HepG2 (cell line): ENCODE data around the gene SRRM3. TPM values are rescaled to one million over a fixed set of nuclear protein-coding genes. Genes with fewer than 3 reads are reported as not detected.

Source experiments
- ATAC-seq: fragments of 200-7000 bp; cut with Tn5 transposase; 3 replicates; pipeline ENCODE4 v1.9.1; 2020; ENCODE audit warnings: mild to moderate bottlenecking, moderate library complexity
- BruUV-seq: library from RNA; stranded (reverse); fragments of 400-500 nt; replicated peaks from 2 replicates; lab custom pipeline; 2021; lab: Mats Ljungman, UMichigan
- CTCF ChIA-PET: fragments of 300-600 bp; formaldehyde crosslinking; extraction: SDS; loops from one replicate; lab custom pipeline; 2021; ENCODE audit warnings: low total read pairs, inconsistent platforms, low intra/inter-chr PET ratio; lab: Yijun Ruan, JAX
- POLR2A ChIA-PET: fragments of 350-600 bp; sonication (Branson Sonifier 250); formaldehyde crosslinking; loops from one replicate; lab custom pipeline; 2020; ENCODE audit warnings: antibody characterized with exemption, inconsistent platforms; lab: Yijun Ruan, JAX
- DNase-seq: peaks from one replicate; pipeline ENCODE4 v3.0.0-alpha.2; 2015; ENCODE audit warnings: low spot score
- FAIRE-seq: peaks from 3 replicates; lab custom pipeline; 2011; peaks lifted over from hg19 to GRCh38; lab: Jason Lieb, UNC
- H2AFZ ChIP-seq: one replicate; pipeline ENCODE4 v1.6.1; 2011; ENCODE audit warnings: low read length, inconsistent platforms
- H3K27ac ChIP-seq: fragments of 300-600 bp; 3 replicates; pipeline ENCODE4 v1.8.0; 2011; ENCODE audit warnings: mixed run types, mild to moderate bottlenecking, mixed read lengths, low read length, inconsistent platforms; ENCODE audit not compliant: insufficient read depth; ENCODE audit errors: extremely low read length
- H3K27me3 ChIP-seq, 2 experiments: fragments of 200-600 bp in 1 of 2; 2 replicates in 1 of 2; 3 replicates in 1 of 2; pipeline versions ENCODE4 v1.6.0 to v1.8.0; 2011; ENCODE audit warnings: low read length in 2 of 2, mild to moderate bottlenecking in 2 of 2, moderate library complexity in 2 of 2, inconsistent platforms in 1 of 2; ENCODE audit not compliant: insufficient read depth in 2 of 2, control insufficient read depth in 1 of 2
- H3K36me3 ChIP-seq, 2 experiments: fragments of 200-600 bp in 1 of 2; replicated peaks in 1 of 2; 2 replicates in 1 of 2; 3 replicates in 1 of 2; pipeline versions ENCODE4 v1.5.1 to v1.8.0; 2011; ENCODE audit warnings: low read length in 2 of 2, inconsistent platforms in 1 of 2; ENCODE audit not compliant: insufficient read depth in 2 of 2, control insufficient read depth in 1 of 2
- H3K4me1 ChIP-seq: 2 replicates; pipeline ENCODE4 v1.5.1; 2012; ENCODE audit warnings: low read length, inconsistent platforms; ENCODE audit not compliant: insufficient read depth
- H3K4me2 ChIP-seq: 2 replicates; pipeline ENCODE4 v1.6.0; 2011; ENCODE audit warnings: low read depth, low read length, inconsistent platforms
- H3K4me3 ChIP-seq, 3 experiments: fragments of 200-600 bp in 1 of 3; sonication (generic), shearing (Covaris generic) in 1 of 3; replicated peaks in 1 of 3; 2 replicates each; pipeline ENCODE4 v1.5.1; 2011 to 2016; ENCODE audit warnings: low read length in 3 of 3, inconsistent platforms in 2 of 3, low read depth in 2 of 3, mild to moderate bottlenecking in 2 of 3, control low read depth in 1 of 3, mixed read lengths in 1 of 3; ENCODE audit not compliant: insufficient read depth in 1 of 3
- H3K79me2 ChIP-seq: one replicate; pipeline ENCODE4 v1.6.1; 2011; ENCODE audit warnings: low read length, inconsistent platforms; ENCODE audit not compliant: insufficient read depth
- H3K9ac ChIP-seq: 2 replicates; pipeline ENCODE4 v1.6.0; 2011; ENCODE audit warnings: mild to moderate bottlenecking, low read depth, low read length, inconsistent platforms; ENCODE audit not compliant: insufficient read depth
- H3K9me3 ChIP-seq: 2 replicates; pipeline ENCODE4 v1.5.1; 2012; ENCODE audit warnings: mild to moderate bottlenecking, low read length
- H4K20me1 ChIP-seq: 2 replicates; pipeline ENCODE4 v1.6.0; 2011; ENCODE audit warnings: inconsistent platforms, mild to moderate bottlenecking, low read length, moderate library complexity; ENCODE audit not compliant: insufficient read depth
- CBX1 ChIP-seq: IDR thresholded peaks from one replicate; pipeline ENCODE4 v1.6.1; 2016; ENCODE audit warnings: antibody characterized with exemption, low read depth
- ELF1 ChIP-seq: sonication (generic); formaldehyde crosslinking; IDR thresholded peaks from 2 replicates; pipeline ENCODE4 v1.4.0; 2020; ENCODE audit warnings: missing genetic modification reagents
- FOSL2 ChIP-seq: sonication (generic); formaldehyde crosslinking; IDR thresholded peaks from 2 replicates; pipeline ENCODE4 v1.4.0; 2020; ENCODE audit warnings: missing genetic modification reagents
- IRX3 ChIP-seq: sonication (generic); formaldehyde crosslinking; IDR thresholded peaks from 2 replicates; pipeline ENCODE4 v1.8.1; 2023; ENCODE audit warnings: mild to moderate bottlenecking, low read depth, missing genetic modification reagents, borderline replicate concordance
- KDM2A ChIP-seq: sonication (generic); formaldehyde crosslinking; IDR thresholded peaks from 2 replicates; pipeline ENCODE4 v1.4.0; 2020; ENCODE audit warnings: low read depth, missing genetic modification reagents, borderline replicate concordance
- KDM6A ChIP-seq: IDR thresholded peaks from 2 replicates; pipeline ENCODE4 v1.6.1; 2016; ENCODE audit warnings: low read depth
- REL ChIP-seq: sonication (generic); formaldehyde crosslinking; conservative IDR thresholded peaks from 2 replicates; pipeline ENCODE4 v1.8.0; 2022; ENCODE audit warnings: mild to moderate bottlenecking, missing genetic modification reagents, moderate library complexity
- YY1 ChIP-seq: IDR thresholded peaks from 2 replicates; pipeline ENCODE4 v1.6.1; 2011; ENCODE audit warnings: low read length, low read depth, moderate library complexity, mild to moderate bottlenecking; ENCODE audit not compliant: insufficient read depth, insufficient replicate concordance
- ZBTB39 ChIP-seq: sonication (generic); formaldehyde crosslinking; IDR thresholded peaks from 2 replicates; pipeline ENCODE4 v1.5.0; 2020; ENCODE audit warnings: missing genetic modification reagents
- ZBTB46 ChIP-seq: sonication (generic); formaldehyde crosslinking; IDR thresholded peaks from 2 replicates; pipeline ENCODE4 v1.4.0; 2020; ENCODE audit warnings: mild to moderate bottlenecking, missing genetic modification reagents, borderline replicate concordance
- ZKSCAN1 ChIP-seq: fragments of 150-350 bp; IDR thresholded peaks from 2 replicates; pipeline ENCODE4 v1.6.1; 2014; ENCODE audit warnings: low read length
- ZNF12 ChIP-seq: sonication (generic); formaldehyde crosslinking; IDR thresholded peaks from 2 replicates; pipeline ENCODE4 v1.5.0; 2020; ENCODE audit warnings: missing genetic modification reagents
- ZNF281 ChIP-seq: sonication (generic); formaldehyde crosslinking; IDR thresholded peaks from 2 replicates; pipeline ENCODE4 v1.4.0; 2020; ENCODE audit warnings: missing genetic modification reagents, borderline replicate concordance
- ZNF367 ChIP-seq: sonication (generic); formaldehyde crosslinking; IDR thresholded peaks from 2 replicates; pipeline ENCODE4 v1.4.0; 2020; ENCODE audit warnings: missing genetic modification reagents, borderline replicate concordance
- ZNF496 ChIP-seq: sonication (generic); formaldehyde crosslinking; IDR thresholded peaks from 2 replicates; pipeline ENCODE4 v1.8.1; 2023; ENCODE audit warnings: mild to moderate bottlenecking, moderate library complexity, missing genetic modification reagents; ENCODE audit not compliant: insufficient replicate concordance
- WGBS: methylation state at CpG from one replicate; pipeline ENCODE4 v1.1.6; 2017; ENCODE audit warnings: low lambda C conversion rate; 5-methylcytosine and 5-hydroxymethylcytosine counted together
- in situ Hi-C: cut with HindIII; loops from 2 replicates; pipeline ENCODE4 v1.10.0; 2017; ENCODE audit warnings: low pct_unique_long_range_greater_than_20kb; ENCODE audit not compliant: extremely low pct_ligation_motif_present
- intact Hi-C: fragments of 100-400 bp; cut with micrococcal nuclease; formaldehyde crosslinking; loops from one replicate; pipeline ENCODE4 v1.10.0; 2022; ENCODE audit not compliant: unreplicated experiment
- polyA plus RNA-seq, 8 experiments: library from polyadenylated mRNA; depleted of rRNA in 3 of 8; stranded (reverse) in 7 of 8; unstranded in 1 of 8; fragments of >200 nt; fragmentation: Illumina TruSeq in 4 of 8; extraction: Trizol in 4 of 8; gene quantifications; 2 replicates each; pipeline versions ENCODE4 v1.2.1 to v1.2.3, GENCODE V29; 2011 to 2016; ENCODE audit warnings: low read depth in 4 of 8, missing spikeins in 1 of 8, mixed read lengths in 1 of 8; ENCODE audit not compliant: insufficient read depth in 1 of 8
- total RNA-seq, 5 experiments: library from RNA; depleted of rRNA; stranded (reverse); fragments of >200 nt; fragmentation: Illumina TruSeq; extraction: Trizol; gene quantifications; 2 replicates each; pipeline ENCODE4 v1.2.3, GENCODE V29; 2016; ENCODE audit warnings: low read depth in 1 of 5
- TF ChIP-seq, protein P1 (sequence below): sonication (generic); formaldehyde crosslinking; IDR thresholded peaks from 2 replicates; pipeline ENCODE4 v1.8.1; 2023; ENCODE audit warnings: mild to moderate bottlenecking, moderate library complexity, missing genetic modification reagents

The SRRM3 gene
- total and polyA plus RNA-seq, 2 of the 13 experiments (the other 11 are each of a cell fraction or from before 2014, with no cell fraction given): 0.13 to 0.54 TPM

- POLR2A ChIA-PET: no interaction called here
- Histone ChIP-seq H3K4me3 (no peak overlapping the region), H3K9ac (no peak overlapping the region), H2AFZ (no peak overlapping the region), H3K79me2 (no peaks in the 10 kb centered on the region), H3K4me1 (peaks cover 47% of the 10 kb centered on the region), H3K27ac (no peak overlapping the region), H3K27me3 (peaks cover 1% of the 10 kb centered on the region in 2 experiments; a peak in 1 of 5 replicates), H3K36me3 (no peaks in the 10 kb centered on the region), H3K9me3 (no peaks in the 10 kb centered on the region), H4K20me1 (no peaks in the 10 kb centered on the region), H3K4me2 (peak overlapping the region; percentile 25; the same call in 1 of the 2 replicates)
- FAIRE-seq (no peak), ATAC-seq (no peak), DNase-seq (no peak)
- intact Hi-C loops (no loop called here), in situ Hi-C loops (no loop called here)
- no TSS peak for BruUV-seq
- WGBS: 33% methylated on average over 9 of the region's 9 CpGs
- CTCF ChIA-PET: no interaction called here
- no peak for TF ChIP-seq YY1
- no peak for TF ChIP-seq IRX3 (CRISPR knock-in tag)
- TF ChIP-seq, protein P1, sequence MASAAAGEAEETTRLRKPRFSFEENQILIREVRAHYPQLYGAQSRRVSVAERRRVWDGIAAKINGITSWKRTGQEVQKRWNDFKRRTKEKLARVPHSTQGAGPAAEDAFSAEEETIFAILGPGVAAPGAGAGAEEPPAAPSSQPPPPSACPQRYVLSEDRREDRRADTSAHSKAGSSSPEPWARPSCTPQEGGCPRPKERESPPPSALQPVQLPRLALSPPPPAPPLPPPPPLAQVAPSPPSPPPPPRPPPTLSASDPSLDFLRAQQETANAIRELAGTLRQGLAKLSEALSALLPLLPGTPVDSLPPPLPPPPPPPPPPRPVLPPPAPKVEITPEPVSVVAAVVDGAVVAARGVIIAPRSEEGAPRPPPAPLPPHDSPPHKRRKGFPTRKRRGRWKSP (CRISPR knock-in tag): no peak
- no peak for TF ChIP-seq CBX1
- TF ChIP-seq KDM6A: no peak
- no peak for TF ChIP-seq ZNF367 (CRISPR knock-in tag)
- TF ChIP-seq ZKSCAN1: no peak
- no peak for TF ChIP-seq KDM2A (CRISPR knock-in tag)
- no peak for TF ChIP-seq ZNF281 (CRISPR knock-in tag)
- TF ChIP-seq ZBTB39 (CRISPR knock-in tag): no peak
- 0 out of 2 replicates have a peak, but pooled peaks have one; percentile 19 for TF ChIP-seq ELF1 (CRISPR knock-in tag)
- no peak for TF ChIP-seq ZNF12 (CRISPR knock-in tag)
- TF ChIP-seq ZBTB46 (CRISPR knock-in tag): no peak
- TF ChIP-seq ZNF496 (CRISPR knock-in tag): no peak
- peak; percentile 67 for TF ChIP-seq FOSL2
- no peak for TF ChIP-seq REL (CRISPR knock-in tag)
These were observed 29.9 kb downstream of the SRRM3 start for GRCh38 chr7:76231583-76231982.
